Endothelial cell of umbilical vein (primary cell): Measurements from ENCODE around the gene MAG. TPM values are rescaled to one million over a fixed set of nuclear protein-coding genes. Genes with fewer than 3 reads are reported as not detected.

Experiments used
- BruUV-seq: library from RNA; stranded (reverse); fragments of 400-500 nt; replicated peaks from 2 replicates; lab custom pipeline; 2021; lab: Mats Ljungman, UMichigan
- CTCF ChIA-PET: fragments of 300-600, 350-600 bp; sonication (Branson Sonifier 250); formaldehyde crosslinking; loops from one replicate; lab custom pipeline; 2021; ENCODE audit warnings: antibody characterized with exemption, inconsistent platforms; lab: Charles Lee
- POLR2A ChIA-PET: fragments of 300-600, 350-600 bp; sonication (Branson Sonifier 250); formaldehyde crosslinking; loops from one replicate; lab custom pipeline; 2021; ENCODE audit warnings: antibody characterized with exemption, inconsistent platforms; lab: Charles Lee
- DNase-seq: peaks from one replicate; pipeline ENCODE4 v3.0.0-alpha.2; 2011; ENCODE audit warnings: low read depth, low spot score
- FAIRE-seq: peaks from 2 replicates; lab custom pipeline; 2011; peaks lifted over from hg19 to GRCh38; lab: Jason Lieb, UNC
- H2AFZ ChIP-seq: 2 replicates; pipeline ENCODE4 v1.6.0; 2012; ENCODE audit warnings: low read depth, low read length, control low read depth, inconsistent platforms
- H3K27ac ChIP-seq: 2 replicates; pipeline ENCODE4 v1.5.1; 2011; ENCODE audit warnings: low read depth, mild to moderate bottlenecking, control low read depth, low read length, moderate library complexity; ENCODE audit not compliant: insufficient read depth
- H3K27me3 ChIP-seq, 2 experiments: 2 replicates each; pipeline versions ENCODE4 v1.6.0 to v1.6.1; 2011; ENCODE audit warnings: low read length in 2 of 2, mixed read lengths in 1 of 2; ENCODE audit not compliant: control insufficient read depth in 2 of 2, insufficient read depth in 2 of 2
- H3K36me3 ChIP-seq, 2 experiments: 2 replicates in 1 of 2; 3 replicates in 1 of 2; pipeline ENCODE4 v1.5.1; 2011; ENCODE audit warnings: low read length in 2 of 2, mild to moderate bottlenecking in 1 of 2, moderate library complexity in 1 of 2; ENCODE audit not compliant: control insufficient read depth in 2 of 2, insufficient read depth in 2 of 2; ENCODE audit errors: extremely low read depth in 1 of 2
- H3K4me1 ChIP-seq: 3 replicates; pipeline ENCODE4 v1.5.1; 2011; ENCODE audit warnings: mild to moderate bottlenecking, low read length; ENCODE audit not compliant: control insufficient read depth, insufficient read depth; ENCODE audit errors: extremely low read depth
- H3K4me2 ChIP-seq: 2 replicates; pipeline ENCODE4 v1.6.1; 2011; ENCODE audit warnings: low read length, control low read depth, mixed read lengths; ENCODE audit not compliant: insufficient read depth
- H3K4me3 ChIP-seq, 3 experiments: fragments of 200-600 bp in 1 of 3; sonication (generic), shearing (Covaris generic) in 1 of 3; replicated peaks in 1 of 3; 2 replicates each; pipeline ENCODE4 v1.5.1; 2011 to 2016; ENCODE audit warnings: control low read depth in 3 of 3, low read length in 3 of 3, mild to moderate bottlenecking in 2 of 3, inconsistent platforms in 1 of 3, low read depth in 1 of 3, moderate library complexity in 1 of 3; ENCODE audit not compliant: insufficient read depth in 1 of 3
- H3K79me2 ChIP-seq: 2 replicates; pipeline ENCODE4 v1.6.0; 2012; ENCODE audit warnings: low read length, inconsistent platforms; ENCODE audit not compliant: control insufficient read depth, insufficient read depth
- H3K9ac ChIP-seq: replicated peaks from 2 replicates; pipeline ENCODE3; 2011; ENCODE audit warnings: low read length, control low read depth; ENCODE audit not compliant: insufficient read depth; ENCODE audit errors: extremely low read depth
- H3K9me1 ChIP-seq: replicated peaks from 3 replicates; pipeline ENCODE4 v1.6.0; 2011; ENCODE audit warnings: mild to moderate bottlenecking, low read length; ENCODE audit not compliant: control insufficient read depth, insufficient read depth; ENCODE audit errors: extremely low read depth
- H3K9me3 ChIP-seq: replicated peaks from 2 replicates; pipeline ENCODE4 v1.5.1; 2012; ENCODE audit warnings: low read length, inconsistent platforms; ENCODE audit not compliant: control insufficient read depth, insufficient read depth
- H4K20me1 ChIP-seq: replicated peaks from 2 replicates; pipeline ENCODE3; 2011; ENCODE audit warnings: mild to moderate bottlenecking, low read length; ENCODE audit not compliant: control insufficient read depth, insufficient read depth; ENCODE audit errors: extremely low read depth
- CTCF ChIP-seq, 2 donors: IDR thresholded peaks; 1 replicate in 1 of 2; 2 replicates in 1 of 2; pipeline ENCODE4 v1.5.1; 2011; ENCODE audit warnings: low read length in 2 of 2, mild to moderate bottlenecking in 2 of 2, moderate library complexity in 2 of 2, control low read depth in 1 of 2, inconsistent platforms in 1 of 2, low read depth in 1 of 2; ENCODE audit not compliant: insufficient read depth in 1 of 2; ENCODE audit errors: extremely low read depth in 1 of 2
- EZH2 ChIP-seq: IDR thresholded peaks from 2 replicates; pipeline ENCODE4 v1.6.1; 2012; ENCODE audit warnings: borderline replicate concordance, low read depth, mild to moderate bottlenecking, moderate library complexity, low read length, inconsistent platforms; ENCODE audit not compliant: severe bottlenecking
- FOS ChIP-seq: IDR thresholded peaks from 2 replicates; pipeline ENCODE4 v1.6.1; 2011; ENCODE audit warnings: mild to moderate bottlenecking, low read length, moderate library complexity, borderline replicate concordance; ENCODE audit not compliant: insufficient read depth
- GATA2 ChIP-seq: IDR thresholded peaks from 2 replicates; pipeline ENCODE4 v1.7.0; 2011; ENCODE audit warnings: low read depth, mild to moderate bottlenecking, moderate library complexity, mixed read lengths, low read length; ENCODE audit not compliant: insufficient read length, insufficient read depth
- JUN ChIP-seq: IDR thresholded peaks from 2 replicates; pipeline ENCODE4 v1.6.1; 2011; ENCODE audit warnings: borderline replicate concordance, low read depth; ENCODE audit not compliant: insufficient read length, insufficient read depth
- MAX ChIP-seq: IDR thresholded peaks from 2 replicates; pipeline ENCODE4 v1.6.1; 2011; ENCODE audit not compliant: insufficient read depth, insufficient read length
- MYC ChIP-seq: IDR thresholded peaks from one replicate; pipeline ENCODE4 v1.6.1; 2011; ENCODE audit warnings: mild to moderate bottlenecking, low read depth, low read length
- POLR2A ChIP-seq: IDR thresholded peaks from 2 replicates; pipeline ENCODE4 v1.6.1; 2012; ENCODE audit warnings: low read depth, mild to moderate bottlenecking, control low read depth, low read length
- POLR2AphosphoS5 ChIP-seq: IDR thresholded peaks from 2 replicates; pipeline ENCODE4 v1.6.1; 2012; ENCODE audit warnings: low read depth, mild to moderate bottlenecking, control low read depth, low read length, moderate library complexity; ENCODE audit not compliant: insufficient read depth
- dilution Hi-C: fragments of 300-500 bp; cut with MboI; formaldehyde crosslinking; loops from one replicate; pipeline ENCODE4 v1.15.0; 2019; ENCODE audit warnings: low sequenced_read_pairs; ENCODE audit not compliant: extremely low pct_ligation_motif_present
- intact Hi-C: fragments of 100-400 bp; cut with micrococcal nuclease; formaldehyde crosslinking; loops from one replicate; pipeline ENCODE4 v1.10.0; 2022
- polyA plus RNA-seq, 4 experiments: library from polyadenylated mRNA; depleted of rRNA in 3 of 4; stranded (reverse) in 3 of 4; unstranded in 1 of 4; fragments of >200 nt; gene quantifications; 2 replicates each; pipeline versions ENCODE4 v1.2.1 to v1.2.3, GENCODE V29; 2011 to 2012; ENCODE audit warnings: missing spikeins in 1 of 4
- total RNA-seq: library from RNA; stranded (reverse); gene quantifications from 2 replicates; pipeline ENCODE4 v1.2.3, GENCODE V29; 2021

MAG gene
- total and polyA plus RNA-seq, 2 donors (not counting 3 experiments of a cell fraction or from before 2014, with no cell fraction given): not detected

- Histone ChIP-seq H3K4me3 (no peak overlapping the region), H3K9ac (no peak overlapping the region), H3K27me3 (no peaks in the 10 kb centered on the region), H4K20me1 (no peaks in the 10 kb centered on the region), H3K79me2 (no peaks in the 10 kb centered on the region), H3K9me3 (no peaks in the 10 kb centered on the region), H3K4me1 (no peaks in the 10 kb centered on the region), H2AFZ (no peak overlapping the region), H3K36me3 (no peaks in the 10 kb centered on the region), H3K4me2 (no peak overlapping the region), H3K27ac (no peak overlapping the region), H3K9me1 (no peaks in the 10 kb centered on the region)
- dilution Hi-C loops (no loop called here), intact Hi-C loops (no loop called here)
- no TSS peak for BruUV-seq
- CTCF ChIA-PET: no interaction called here
- POLR2A ChIA-PET: no interaction called here
- DNase-seq (no peak), FAIRE-seq (no peak)
- TF ChIP-seq GATA2 (no peak), POLR2AphosphoS5 (no peak), EZH2 (no peak), MAX (no peak), MYC (no peak), POLR2A (no peak), CTCF (IDR thresholded peaks at IDR 0.05; ENCODE audit: extremely low read depth in 1 of 2, insufficient read depth in 1 of 2, low read depth in 1 of 2, low read length in 2 of 2) (no peak), FOS (no peak), JUN (no peak)
Observed at GRCh38 chr19:35334144-35334753, 42.3 kb downstream of the MAG start.
